T-helper 1 cell treated with Interleukin-12 subunit alpha and Interleukin-12 subunit beta and Interleukin-4 antibody, amounts not matched to agents 30 ng/mL and 1 ng/mL, for 36 hours (primary cell): ENCODE data around the gene AP2A2. TPM values are rescaled to one million over a fixed set of nuclear protein-coding genes. Genes with fewer than 3 reads are reported as not detected.
"Not testable (repeated sequence)": the region's sequence is repeated elsewhere in the genome, so short reads cannot be mapped to it uniquely, and the experiment has no call there.

Source experiments
- intact Hi-C: fragments of 100-400 bp; cut with micrococcal nuclease; formaldehyde crosslinking; loops from one replicate; pipeline ENCODE4 v1.15.1; 2024
- total RNA-seq: library from RNA; stranded (reverse); gene quantifications from 2 replicates; pipeline ENCODE4 v1.2.3, GENCODE V29; 2022

The AP2A2 gene
- total RNA-seq, 1 donor from 2014 or later: 69.7 TPM

DNA sequence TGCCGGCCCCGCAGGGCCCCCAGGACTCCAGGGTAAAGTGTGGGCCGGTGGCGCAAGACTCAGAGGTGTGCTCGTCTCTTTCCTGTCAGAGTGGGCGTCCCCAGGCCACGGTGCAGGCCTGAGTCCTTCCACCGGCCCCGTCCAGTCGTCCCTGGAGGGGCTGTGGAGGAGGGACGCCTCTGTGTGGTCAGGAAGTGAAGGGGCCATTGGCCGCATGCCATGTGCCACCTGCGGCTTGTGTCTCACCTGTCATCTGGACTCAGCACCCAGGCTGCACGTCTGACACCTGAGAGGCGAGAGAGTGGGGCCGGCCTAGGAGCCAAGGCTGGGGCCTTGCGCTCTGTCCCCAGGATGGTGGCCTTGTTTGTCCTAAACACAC, 85.6 kb downstream of the AP2A2 start:
- intact Hi-C loops: no loop called here

DNA sequence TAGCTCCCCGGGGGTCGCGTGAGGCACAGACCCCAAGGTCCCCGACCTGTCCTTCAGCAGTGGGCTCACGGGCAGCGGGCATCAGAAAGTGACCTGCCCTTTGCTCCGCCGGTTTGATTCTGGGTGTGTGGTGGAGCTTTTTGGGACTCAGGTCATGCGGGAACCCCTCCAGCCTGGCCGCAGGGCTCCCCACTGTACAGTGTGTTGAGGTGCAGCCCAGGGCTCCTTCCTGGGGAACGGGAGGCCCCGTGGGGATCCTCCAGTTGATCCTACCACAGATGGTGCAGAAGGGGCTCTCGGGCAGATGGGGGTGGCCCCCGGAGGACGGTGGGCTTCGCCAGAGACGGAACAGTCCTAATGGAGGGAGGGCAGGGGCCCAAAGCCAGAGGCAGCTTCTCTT, 86.6 kb downstream of the AP2A2 start:
- intact Hi-C loops: no loop called here

DNA sequence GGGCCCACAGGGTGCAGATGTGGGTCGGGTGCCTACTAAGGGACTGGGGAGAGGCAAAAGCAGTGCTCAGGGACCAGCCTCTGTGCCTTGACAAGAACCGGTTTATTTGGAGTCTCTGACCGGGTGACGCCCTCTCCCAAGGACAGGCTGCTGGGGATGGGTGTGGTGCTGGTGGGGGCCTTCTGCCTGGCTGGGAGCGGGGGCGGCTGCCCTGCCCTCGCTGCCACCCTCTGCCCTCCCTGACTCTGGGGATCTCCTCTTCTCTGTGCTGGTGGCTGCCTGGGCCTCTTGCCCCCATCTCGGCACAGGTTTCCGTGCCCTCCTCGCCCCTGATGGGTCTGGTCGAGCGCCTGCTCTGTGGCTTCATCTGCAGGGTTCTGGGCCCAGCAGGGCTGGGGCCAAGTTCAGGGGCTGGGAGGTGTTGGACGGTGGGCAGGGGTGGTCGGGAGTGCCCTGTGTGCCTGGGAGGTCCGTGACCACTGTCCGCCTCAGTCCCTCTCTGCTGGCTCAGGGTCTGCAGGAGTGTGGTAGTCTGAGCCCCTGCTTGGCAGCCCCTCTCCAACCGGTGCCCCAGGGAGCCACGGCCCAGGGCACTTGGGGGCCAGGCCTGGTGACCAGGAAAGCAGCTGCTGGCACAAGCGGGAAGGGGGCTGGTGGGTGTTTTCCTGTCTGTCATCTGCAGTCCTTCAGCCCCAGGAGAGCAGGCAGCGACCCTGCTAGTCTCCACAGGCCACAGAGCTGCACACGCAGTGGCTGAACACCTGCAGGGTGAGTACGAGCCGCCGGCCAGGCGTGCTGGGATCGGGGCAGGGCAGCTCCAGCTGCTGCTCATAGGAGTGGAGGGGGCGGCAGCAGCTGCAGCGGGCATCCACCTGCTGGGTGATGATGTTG, 87.3 kb downstream of the AP2A2 start:
- intact Hi-C loops: no loop called here

DNA sequence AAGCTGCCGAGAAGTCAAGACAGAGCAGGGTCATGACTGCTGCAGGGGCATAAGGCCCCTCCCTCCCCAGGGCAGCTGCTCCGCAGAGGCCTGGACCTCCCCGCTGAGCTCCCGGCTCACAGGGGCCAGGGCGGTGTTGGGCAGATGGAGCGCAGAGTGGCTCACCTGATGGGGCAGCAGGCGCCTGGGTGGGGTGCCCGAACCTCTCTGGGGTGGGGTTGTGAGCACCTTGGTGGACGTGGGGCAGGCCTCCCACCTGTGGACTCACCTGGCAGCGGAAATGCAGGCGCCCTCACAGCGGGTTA, 87.9 kb downstream of the AP2A2 start:
- intact Hi-C loops: no loop called here

DNA sequence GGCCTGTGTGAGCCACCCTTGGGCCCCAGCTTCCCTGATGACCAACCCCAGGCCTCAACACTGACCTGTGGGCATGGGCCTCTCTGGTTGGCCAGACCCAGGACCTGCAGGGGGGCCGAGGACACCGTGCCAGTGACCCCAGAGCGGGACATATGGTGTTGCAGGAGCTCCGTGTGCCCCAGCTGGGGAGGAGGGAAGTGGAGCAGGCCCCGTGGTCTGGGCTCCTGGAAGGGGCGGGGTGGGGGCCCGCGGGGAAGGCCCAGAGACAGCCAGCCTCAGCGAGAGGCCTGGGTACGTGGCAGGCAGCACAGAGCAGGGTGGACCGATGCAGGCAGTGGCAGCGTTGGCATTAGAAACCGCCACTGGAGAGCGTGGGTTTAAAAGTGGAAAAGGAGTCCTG, 88.6 kb downstream of the AP2A2 start:
- intact Hi-C loops: no loop called here

DNA sequence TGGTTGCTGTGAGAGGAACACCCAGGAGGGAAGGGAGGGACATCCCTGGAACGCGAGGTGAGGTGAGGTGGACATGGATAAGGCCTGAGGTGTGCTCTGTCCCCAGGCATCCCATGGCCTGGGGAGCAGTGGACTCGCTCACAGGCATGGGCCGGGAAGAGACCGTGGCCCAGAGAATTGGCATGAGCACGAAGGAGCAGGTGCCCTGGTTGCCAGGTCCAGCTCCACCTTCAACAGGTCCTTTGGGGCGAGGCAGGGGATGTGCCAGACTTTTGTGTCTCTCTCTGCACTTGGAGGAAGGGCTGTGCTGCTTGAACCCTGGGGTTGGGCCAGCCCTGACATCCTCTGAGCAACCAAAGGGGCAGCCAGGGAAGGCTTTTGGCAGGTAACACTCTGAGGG, 89.4 kb downstream of the AP2A2 start:
- intact Hi-C loops: no loop called here

DNA sequence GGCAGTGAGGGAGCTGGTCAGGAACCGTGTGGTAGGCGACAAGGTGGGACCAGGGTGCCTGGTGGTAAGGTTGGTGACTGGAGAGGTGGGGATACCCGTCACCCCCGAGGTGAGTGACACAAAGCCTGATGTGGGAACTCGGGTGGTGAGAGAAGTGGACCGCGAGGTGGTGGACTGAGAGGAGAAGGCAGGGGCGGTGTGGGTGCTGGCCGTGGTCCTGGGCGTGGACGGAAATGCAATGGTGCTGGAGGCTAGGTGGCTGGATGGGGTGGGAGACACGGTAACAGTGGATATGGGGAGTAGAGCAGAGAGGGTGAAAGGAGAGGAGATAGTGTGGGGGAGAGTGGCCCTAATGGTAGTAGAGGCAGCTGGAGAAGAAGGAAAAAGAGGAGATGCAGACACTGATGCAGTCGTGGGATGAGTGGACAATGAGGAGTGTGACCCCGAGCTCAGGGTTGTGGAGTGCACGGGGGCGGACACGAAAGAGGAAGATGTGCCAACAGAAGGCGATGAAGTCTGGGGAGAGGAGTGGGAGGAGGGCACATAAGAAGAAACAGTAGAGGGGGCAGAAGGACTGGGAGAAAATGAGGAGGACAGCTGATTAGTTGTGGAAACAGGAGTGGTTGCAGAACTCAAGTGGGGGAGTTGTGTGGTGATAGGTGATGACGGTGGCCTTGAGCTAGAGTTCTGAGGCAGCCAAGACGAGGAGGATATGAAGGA, 90.3 kb downstream of the AP2A2 start:
- intact Hi-C loops: no loop called here

DNA sequence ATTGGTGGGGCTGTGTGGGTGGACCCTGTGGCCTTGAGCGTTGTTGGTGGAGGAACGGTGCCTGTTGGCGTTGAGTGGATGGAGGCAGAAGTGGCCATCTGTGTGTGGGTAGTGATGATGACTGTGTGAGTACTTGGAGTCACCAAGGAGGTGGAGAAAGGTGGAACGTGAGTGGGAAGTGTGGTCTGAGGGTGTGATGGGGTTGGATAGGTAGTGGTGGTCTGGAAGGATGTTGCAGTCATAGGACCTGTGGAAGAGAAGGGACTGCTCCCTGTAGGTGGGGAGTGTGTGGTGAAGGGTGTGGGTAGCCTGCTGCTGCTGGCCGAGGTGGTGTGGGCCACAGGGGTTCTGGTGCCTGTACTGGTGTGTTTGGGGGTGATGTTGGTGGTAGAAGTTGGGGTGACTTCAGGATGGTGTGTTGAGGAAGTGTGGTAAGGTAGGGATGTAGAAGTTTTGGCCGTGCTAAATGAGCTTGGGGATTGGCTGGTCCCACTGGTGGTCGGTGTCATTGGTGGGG, 91.0 kb downstream of the AP2A2 start:
- intact Hi-C loops: not testable (repeated sequence)

DNA sequence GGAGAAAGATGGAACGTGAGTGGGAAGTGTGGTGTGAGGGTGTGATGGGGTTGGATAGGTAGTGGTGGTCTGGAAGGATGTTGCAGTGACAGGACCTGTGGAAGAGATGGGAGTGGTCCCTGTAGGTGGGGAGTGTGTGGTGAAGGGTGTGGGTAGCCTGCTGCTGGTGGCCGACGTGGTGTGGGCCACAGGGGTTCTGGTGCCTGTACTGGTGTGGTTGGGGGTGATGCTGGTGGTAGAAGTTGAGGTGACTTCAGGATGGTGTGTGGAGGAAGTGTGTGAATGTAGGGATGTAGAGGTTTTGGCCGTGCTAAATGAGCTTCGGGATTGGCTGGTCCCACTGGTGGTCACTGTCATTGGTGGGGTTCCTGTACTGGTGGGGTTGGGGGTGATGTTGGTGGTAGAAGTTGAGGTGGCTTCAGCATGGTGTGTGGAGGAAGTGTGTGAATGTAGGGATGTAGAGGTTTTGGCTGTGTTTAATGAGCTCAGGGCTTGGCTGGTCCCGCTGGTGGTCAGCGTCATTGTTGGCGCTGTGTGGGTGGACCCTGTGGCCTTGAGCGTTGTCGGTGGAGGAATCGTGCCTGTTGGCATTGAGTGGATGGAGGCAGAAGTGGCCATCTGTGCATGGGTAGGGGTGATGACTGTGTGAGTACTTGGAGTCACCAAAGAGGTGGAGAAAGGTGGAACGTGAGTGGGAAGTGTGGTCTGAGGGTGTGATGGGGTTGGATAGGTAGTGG, 91.8 kb downstream of the AP2A2 start:
- intact Hi-C loops: no loop called here

DNA sequence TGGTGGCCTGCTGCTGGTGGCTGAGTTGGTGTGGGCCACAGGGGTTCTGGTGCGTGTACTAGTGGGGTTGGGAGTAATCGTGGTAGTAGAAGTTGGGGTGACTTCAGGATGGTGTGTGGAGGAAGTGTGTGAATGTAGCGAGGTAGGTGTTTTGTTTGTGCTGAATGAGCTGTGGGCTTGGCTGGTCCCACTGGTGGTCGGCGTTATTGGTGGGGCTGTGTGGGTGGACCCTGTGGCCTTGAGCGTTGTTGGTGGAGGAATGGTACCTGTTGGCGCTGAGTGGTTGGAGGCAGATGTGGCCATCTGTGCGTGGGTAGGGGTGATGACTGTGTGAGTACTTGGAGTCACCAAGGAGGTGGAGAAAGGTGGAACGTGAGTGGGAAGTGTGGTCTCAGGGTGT, 92.4 kb downstream of the AP2A2 start:
- intact Hi-C loops: no loop called here

DNA sequence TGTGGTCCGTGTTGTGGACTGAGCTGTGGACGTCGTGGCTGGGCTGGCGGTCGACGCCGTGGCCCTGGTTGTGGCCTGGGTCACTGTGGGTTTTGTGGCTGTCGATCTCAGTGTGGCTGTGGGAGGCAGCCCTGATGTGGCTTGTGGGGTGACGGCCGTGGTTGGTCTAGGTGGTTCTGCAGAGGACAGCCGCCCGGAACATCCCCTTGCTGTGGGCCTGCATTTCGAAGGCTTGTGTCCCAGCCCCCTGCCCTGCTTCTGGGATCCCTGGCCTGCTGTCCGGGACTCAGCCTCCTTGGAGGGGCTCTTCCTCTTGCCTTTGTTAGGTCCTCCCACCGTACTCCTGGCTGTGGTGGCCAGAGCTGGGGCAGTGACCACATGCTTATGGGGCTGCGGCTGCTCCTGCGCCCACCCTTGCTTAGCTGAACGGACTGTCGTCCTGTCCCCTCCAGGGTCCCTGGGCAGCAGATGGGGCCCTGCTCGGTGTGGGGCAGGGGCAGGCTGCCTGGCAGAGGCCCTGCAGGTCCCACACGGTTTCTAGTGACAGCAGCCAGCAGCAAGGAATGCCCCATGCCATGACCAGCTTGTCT, 93.7 kb downstream of the AP2A2 start:
- intact Hi-C loops: no loop called here

DNA sequence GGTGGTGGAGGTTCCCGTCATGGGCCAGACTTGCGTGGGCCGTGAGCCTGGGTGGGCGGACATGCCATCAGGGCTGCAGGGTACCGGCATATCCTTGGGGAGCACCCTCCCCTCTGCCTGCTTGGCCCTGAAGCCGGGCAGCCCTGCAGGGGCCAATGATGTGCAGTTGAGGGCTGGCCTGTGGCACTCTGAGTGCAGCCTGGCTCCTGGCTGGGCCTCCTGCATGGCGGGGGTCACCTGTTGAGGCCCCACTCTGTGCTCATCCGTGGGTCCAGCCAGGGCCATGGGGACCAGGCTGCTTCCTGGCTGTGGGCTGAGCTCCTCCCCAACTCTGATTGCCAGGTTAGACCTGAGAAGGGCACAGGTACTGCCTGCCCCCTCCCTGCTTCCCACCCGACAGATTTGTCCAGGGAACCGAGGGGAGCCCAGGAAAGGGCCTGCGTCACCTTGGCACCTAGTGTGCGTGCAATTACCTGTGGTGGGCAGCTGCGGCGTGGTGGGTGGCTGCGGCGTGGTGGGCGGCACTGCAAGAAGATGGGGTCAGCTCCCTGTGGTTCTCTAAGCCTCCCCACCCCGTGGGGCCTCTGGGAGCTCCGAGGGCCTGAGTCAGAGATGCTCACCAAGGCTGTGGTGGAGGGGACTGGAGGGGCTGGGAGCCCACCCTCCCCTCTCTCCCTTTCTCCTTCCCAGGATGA, 94.7 kb downstream of the AP2A2 start:
- intact Hi-C loops: no loop called here

DNA sequence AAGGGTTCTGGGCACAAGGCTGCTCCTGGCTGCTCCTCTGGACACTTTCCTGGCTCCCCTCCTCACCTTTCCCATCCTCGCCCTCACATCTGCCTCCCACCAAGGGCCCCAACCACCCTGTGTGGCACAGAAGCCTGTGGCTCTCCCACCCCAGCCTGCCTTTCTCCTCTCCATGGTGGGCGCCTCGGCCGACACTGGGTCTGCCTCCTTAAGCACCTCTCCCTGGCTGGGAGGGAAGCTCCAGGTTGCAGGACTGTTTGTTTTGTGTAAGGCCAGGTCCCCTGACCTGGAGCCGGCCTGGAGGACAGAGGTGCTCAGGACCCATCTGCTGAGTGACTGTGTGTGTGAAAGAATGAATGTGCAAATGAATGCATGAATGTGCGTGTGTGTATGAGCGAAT, 96.7 kb downstream of the AP2A2 start:
- intact Hi-C loops: no loop called here

DNA sequence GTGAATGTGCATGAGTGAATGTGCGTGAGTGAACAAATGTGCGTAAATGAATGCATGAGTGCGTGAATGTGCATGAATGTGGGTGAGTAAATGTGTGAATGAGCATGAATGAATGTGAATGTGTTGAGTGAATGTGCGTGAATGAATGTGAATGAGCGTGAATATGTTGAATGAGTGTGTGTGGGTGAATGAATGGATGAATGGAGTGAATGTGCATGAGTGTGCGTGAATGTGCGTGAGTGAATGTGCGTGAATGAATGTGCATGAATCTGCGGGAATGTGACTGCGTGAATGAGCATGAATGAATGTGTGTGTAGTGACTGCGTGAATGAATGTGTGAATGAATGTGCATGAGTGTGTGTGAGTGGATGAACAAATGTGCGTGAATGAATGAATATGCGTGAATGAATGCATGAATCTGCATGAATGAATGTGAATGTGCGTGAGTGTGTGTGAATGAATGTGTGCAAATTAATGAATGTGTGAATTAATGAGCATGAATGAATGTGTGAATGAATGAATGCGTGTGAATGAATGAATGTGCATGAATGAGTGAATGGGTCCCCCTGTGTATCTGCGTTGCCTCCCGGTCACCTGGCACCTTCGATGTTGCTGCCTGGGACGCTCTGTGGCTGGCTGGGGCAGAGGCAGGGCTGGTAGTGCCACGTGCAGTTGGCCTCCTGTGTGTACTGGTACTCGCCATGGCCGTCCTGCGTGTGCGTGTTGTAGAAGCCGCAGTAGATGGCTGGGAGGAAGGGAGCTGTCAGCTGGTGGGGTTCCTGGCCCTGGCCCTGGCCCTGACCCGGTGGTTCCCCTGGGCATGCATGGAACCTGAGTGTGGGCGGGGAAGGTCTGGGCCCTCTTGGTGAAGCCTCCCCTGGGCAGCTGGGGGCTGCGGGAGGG, 97.5 kb downstream of the AP2A2 start:
- intact Hi-C loops: no loop called here

DNA sequence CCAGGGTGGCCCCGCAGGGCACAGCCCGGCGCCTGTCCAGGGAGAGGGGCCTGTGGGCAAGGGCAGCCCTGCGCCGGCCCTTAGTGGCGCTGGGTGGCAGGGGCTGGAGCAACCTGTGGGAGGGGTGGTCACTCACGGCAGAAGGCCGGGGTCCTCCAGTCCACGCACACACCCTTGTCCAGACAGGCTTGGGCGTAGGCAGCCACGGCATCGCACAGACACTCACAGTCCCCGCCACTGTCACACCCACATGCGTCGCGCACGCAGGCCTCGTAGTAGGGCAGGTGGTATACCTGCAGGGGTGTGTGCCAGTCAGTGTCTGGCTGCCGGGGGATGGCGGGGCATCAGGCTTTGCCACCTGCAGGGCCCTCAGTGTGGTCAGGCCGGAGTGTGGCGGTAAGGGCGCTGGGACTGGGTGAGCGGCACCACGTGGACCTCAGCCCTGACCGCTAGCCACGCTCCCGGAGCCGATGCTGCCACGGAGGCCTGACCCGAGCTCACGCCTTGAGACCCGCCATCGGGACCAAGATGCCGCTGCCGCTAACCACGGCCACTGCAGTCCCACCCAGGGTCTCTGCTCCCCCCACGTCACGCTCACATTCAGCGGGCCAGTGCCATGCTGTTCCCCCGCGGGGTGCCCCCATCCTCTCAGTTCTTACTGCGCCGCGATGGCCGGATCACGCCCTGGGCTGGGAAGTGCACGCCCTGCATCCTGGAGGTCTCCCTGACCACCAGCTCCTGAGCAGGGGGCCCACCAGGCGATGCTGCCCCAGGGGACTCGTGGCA, 98.3 kb downstream of the AP2A2 start:
- intact Hi-C loops: no loop called here

DNA sequence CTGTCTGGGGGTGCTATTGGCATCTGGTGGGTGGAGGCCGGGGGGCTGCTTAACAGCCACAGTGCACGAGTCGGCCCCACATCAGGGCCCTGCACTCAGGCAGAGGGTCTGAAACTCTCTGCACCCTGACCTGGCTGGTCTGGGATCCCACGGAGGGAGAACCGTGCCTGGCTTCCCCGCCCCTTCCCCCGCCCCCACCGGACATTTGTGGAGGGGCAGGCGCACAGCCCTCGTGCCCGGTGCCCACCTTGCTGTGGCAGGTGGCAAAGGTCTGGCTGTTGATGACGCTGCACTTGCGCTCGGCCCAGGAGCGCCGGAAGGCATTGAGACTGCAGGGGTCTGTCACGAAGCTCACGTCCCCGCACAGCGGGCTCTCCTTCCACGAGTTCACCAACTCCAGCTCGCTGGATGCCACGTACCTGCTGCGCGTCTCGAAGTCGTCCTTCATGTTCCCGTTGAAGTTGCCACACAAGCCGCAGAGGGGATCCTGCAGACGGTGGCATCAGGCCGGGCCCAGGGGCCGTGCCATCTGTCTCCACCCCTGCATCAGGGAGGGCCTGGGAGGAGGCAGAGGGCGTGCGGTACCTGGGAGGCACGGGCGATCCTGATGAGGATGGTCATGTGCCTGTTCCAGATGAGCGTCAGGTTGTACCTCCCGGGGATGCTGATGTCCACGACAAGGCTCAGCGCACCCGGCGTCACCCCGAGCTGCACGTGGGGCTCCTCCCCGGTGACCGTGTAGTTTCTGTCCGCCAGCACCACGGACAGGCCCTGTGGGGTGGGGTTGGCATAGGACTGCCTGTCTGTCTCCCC, 99.1 kb downstream of the AP2A2 start:
- intact Hi-C loops: no loop called here

DNA sequence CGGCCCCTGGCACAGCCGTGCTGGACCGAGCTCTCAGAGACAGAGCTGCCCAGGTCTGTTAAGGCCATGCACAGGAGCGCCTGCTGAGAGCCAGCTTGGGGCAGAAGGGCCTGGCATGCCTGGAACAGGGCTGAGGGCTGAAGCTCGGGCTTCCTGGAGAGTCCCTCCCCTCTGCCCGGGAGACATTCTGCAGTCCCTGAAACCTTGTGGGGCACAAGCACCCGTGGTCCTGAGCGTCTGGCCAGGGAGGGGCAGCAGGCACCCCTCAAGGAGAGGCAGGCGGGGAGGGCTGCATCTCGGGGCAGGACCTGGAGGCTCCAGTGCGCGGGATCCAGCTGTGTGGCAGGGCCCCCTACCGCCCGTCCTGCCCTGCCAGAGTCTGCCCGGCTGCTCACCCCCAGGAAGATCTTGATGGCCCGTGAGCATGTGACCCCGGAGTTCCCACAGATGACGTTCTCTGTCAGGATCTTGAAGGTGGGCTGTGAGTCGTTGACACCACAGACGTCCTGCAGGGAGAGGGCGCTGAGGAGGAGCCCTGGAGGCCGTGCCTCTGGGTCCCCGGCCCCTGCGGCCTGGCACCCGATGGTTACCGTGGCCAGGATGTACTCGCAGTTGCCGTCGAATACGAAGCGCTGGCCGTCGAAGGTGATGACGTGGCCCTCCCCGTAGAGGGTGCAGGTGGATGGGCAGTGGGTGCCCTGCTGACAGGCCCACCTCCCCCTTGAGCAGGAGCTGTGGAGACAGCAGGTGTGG, 99.9 kb downstream of the AP2A2 start:
- intact Hi-C loops: loop anchor here (2.0 kb wide), 1 partner anchor 61 kb away; no protein-coding TSS in a partner anchor

DNA sequence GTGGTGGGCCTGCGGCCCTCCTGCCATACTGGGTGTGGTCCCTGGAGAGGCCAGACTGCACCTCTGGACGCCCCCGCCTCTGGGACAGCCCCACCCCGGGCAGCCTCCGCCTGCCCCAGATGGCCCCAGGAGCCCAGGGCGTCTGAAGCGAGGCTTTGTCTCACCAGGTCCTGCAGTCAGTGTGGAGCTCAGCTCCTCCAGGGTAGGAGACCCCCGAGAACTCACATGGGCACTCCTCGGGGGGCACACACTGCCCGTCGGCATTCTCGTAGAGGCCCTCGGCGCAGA, 100.4 kb downstream of the AP2A2 start:
- intact Hi-C loops: loop anchor here (2.0 kb wide), 1 partner anchor 61 kb away; no protein-coding TSS in a partner anchor
